Measurements from ENCODE around the gene XXYLT1. TPM values are rescaled to one million over a fixed set of nuclear protein-coding genes. Genes with fewer than 3 reads are reported as not detected.

The XXYLT1 gene
- total and polyA plus RNA-seq, 9 of the 15 experiments (the other 6 are each of a cell fraction or from before 2014, with no cell fraction given), result 1.9 to 18.9 (median 15.0) TPM

DNA sequence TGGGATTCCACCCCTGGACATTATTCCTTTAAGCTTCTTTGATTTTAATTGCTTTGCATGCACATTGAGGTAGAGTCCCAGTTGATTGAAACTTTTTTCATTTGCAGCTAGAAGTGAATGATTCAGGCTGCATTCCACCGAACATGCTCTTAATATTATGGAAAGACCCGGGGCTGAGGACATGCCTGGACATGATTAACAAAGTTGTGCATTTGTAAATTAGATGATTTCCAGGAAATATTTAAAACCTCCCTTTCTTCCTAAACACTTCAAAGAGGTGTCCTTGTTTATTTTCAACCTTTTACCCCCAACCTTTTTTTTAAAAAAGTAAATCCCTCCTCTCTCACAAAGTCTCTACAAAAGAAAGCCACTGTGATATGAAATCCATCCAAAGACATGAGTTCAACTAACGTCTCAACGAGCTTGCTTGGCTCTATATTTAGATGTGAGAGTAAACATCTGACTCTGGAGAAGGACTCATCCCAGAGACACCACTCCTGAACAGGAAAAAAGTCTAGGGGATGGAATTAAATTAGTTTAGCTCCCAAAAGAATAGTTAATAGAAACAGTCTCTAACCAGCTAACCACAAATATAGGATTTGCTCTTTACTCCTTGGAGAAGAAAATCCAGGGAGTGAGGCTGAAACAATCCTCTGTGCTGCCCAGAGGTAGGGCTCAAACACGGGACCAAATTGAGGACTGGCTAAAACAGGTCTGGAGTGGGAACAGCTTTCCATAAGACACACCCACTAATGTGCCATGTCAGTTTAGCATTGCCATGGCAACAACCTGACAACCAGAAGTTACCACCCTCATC, 83.1 kb downstream of the XXYLT1 start (continued):
- TF ChIP-seq CGGBP1 (CRISPR knock-in tag; IDR thresholded peaks at IDR 0.05), result no peak
- TF ChIP-seq, protein P1, sequence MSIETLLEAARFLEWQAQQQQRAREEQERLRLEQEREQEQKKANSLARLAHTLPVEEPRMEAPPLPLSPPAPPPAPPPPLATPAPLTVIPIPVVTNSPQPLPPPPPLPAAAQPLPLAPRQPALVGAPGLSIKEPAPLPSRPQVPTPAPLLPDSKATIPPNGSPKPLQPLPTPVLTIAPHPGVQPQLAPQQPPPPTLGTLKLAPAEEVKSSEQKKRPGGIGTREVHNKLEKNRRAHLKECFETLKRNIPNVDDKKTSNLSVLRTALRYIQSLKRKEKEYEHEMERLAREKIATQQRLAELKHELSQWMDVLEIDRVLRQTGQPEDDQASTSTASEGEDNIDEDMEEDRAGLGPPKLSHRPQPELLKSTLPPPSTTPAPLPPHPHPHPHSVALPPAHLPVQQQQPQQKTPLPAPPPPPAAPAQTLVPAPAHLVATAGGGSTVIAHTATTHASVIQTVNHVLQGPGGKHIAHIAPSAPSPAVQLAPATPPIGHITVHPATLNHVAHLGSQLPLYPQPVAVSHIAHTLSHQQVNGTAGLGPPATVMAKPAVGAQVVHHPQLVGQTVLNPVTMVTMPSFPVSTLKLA (conservative IDR thresholded peaks at IDR 0.05), result no peak
- TF ChIP-seq ZNF239 (CRISPR knock-in tag; IDR thresholded peaks at IDR 0.05), result no peak
- no peak for TF ChIP-seq PHF8 (IDR thresholded peaks at IDR 0.05; ENCODE audit: borderline replicate concordance, low read length)
- no peak for TF ChIP-seq ETS2 (tag; IDR thresholded peaks at IDR 0.05; ENCODE audit: borderline replicate concordance, poor library complexity, severe bottlenecking)
- TF ChIP-seq FOXJ2 (tag; IDR thresholded peaks at IDR 0.05), result peak; percentile 58; the same call in 1 of the 2 replicates
- no peak for TF ChIP-seq CBX8 (IDR thresholded peaks at IDR 0.05; ENCODE audit: borderline replicate concordance, extremely low read depth, low read depth, low read length, poor library complexity, severe bottlenecking)
- TF ChIP-seq SIX5 (IDR thresholded peaks at IDR 0.05; ENCODE audit: borderline replicate concordance in 1 of 2, insufficient read depth in 1 of 2, low read depth in 1 of 2, low read length in 2 of 2), result no peak
- TF ChIP-seq, protein P2, sequence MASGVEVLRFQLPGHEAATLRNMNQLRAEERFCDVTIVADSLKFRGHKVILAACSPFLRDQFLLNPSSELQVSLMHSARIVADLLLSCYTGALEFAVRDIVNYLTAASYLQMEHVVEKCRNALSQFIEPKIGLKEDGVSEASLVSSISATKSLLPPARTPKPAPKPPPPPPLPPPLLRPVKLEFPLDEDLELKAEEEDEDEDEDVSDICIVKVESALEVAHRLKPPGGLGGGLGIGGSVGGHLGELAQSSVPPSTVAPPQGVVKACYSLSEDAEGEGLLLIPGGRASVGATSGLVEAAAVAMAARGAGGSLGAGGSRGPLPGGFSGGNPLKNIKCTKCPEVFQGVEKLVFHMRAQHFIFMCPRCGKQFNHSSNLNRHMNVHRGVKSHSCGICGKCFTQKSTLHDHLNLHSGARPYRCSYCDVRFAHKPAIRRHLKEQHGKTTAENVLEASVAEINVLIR (CRISPR knock-in tag; IDR thresholded peaks at IDR 0.05), result no peak
- no peak for TF ChIP-seq PBX2 (CRISPR knock-in tag; IDR thresholded peaks at IDR 0.05; ENCODE audit: low read depth)
- TF ChIP-seq PBX2 (tag; conservative IDR thresholded peaks at IDR 0.05; ENCODE audit: low read depth), result peak; percentile 50; the same call in 1 of the 2 replicates
- TF ChIP-seq GTF2A2 (tag; IDR thresholded peaks at IDR 0.05), result no peak
- TF ChIP-seq TCF7L2 (IDR thresholded peaks at IDR 0.05; ENCODE audit: low read depth, low read length), result no peak
- 0 out of 4 replicates have a peak, but pooled peaks of 1 of the 2 experiments have one; percentile 38 for TF ChIP-seq CSDE1 (IDR thresholded peaks at IDR 0.05)
- no peak for TF ChIP-seq TRIM28 (IDR thresholded peaks at IDR 0.05)
- TF ChIP-seq, protein P3, sequence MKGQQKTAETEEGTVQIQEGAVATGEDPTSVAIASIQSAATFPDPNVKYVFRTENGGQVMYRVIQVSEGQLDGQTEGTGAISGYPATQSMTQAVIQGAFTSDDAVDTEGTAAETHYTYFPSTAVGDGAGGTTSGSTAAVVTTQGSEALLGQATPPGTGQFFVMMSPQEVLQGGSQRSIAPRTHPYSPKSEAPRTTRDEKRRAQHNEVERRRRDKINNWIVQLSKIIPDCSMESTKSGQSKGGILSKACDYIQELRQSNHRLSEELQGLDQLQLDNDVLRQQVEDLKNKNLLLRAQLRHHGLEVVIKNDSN (CRISPR knock-in tag; IDR thresholded peaks at IDR 0.05), result no peak
- TF ChIP-seq ZNF324 (CRISPR knock-in tag; IDR thresholded peaks at IDR 0.05), result no peak
- TF ChIP-seq NRF1 (conservative IDR thresholded peaks at IDR 0.05 in 1 of 2, IDR thresholded peaks at IDR 0.05 in 1 of 2), result 0 out of 4 replicates have a peak, but pooled peaks of 1 of the 2 experiments have one; percentile 8
- TF ChIP-seq POLR2A (conservative IDR thresholded peaks at IDR 0.05), result no peak
- no peak for TF ChIP-seq EGR1 (conservative IDR thresholded peaks at IDR 0.05)

Data from K562 (cell line).